Measurements from ENCODE around the gene RAD52.

Gene RAD52

DNA sequence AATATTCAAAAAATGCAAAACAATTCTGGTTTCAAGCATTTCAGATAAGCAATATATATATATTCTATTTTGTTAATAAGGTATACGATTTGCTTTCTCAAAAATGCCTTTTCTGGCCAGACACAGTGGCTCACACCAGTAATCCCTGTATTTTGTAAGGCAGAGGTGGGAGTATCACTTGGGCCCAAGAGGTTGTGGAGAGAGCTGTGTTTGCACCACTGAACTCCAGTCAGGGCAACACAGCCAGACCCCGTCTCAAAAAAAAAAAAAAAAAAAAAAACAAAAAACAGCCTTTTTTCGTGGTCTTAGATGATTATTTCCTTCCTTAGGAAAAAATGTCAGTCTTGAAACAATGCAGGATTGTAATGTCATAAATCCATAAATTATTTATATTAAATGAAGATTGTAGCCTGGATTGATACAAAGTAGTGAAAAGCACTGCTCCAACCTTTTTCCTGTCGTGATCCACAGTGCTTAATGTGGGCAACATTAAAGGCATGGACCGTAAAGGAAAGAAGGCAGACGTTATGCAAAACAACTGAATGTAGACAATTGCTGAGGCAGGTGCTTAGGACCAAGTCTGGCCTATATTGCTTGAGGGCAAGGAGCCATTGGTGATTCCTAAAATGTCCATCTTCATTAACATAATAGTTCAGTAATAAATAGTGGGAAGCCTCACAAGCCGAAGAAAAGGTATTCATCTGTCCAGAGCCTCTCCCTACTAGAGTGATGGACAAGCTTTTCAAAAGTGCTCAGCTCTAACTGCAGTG is 36.8 kb downstream of the RAD52 start:
- no peak for DNase-seq

- DNase-seq: peak; percentile 49
These were observed 38.2 kb downstream of the RAD52 start for GRCh38 chr12:911191-911826.

DNA sequence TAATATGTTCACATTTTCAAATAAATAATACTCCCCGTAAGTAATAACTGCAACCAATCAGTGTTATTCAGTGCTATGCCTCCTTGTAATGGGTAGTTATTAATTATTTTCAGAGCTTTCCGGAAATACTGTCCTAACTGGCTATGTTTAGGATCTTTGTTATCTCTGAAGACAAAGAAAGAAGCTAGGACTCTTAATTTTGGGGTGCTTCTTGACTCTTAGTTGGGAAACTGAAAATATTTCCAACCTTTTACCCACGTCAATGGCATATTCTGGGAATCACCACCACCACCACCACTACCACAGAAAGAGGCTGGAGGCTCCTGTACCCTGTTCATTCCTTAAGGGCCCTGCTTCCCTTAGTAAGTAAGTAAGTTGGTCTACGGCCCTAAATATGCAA is 39.1 kb downstream of the RAD52 start:
- no peak for DNase-seq

DNA sequence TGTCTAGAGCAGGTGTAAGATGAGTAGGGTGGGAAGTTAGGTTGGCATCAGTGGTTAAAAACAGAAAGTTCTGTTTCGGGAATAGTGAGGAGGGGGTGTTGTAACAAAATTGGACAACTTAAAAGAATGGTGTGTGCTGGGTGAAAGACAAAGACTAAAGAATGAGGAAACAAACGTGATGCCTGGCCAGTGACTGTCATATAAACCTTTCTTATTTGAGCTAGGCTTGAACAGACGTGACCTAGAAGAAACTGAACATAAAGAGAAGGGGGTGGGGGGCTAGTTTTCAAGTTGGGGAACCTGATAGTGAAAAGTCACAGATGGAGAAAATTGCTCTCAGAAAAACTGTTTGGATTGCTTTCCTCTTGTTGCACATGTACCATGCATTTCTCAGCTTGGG is 39.6 kb downstream of the RAD52 start:
- DNase-seq: no peak

DNA sequence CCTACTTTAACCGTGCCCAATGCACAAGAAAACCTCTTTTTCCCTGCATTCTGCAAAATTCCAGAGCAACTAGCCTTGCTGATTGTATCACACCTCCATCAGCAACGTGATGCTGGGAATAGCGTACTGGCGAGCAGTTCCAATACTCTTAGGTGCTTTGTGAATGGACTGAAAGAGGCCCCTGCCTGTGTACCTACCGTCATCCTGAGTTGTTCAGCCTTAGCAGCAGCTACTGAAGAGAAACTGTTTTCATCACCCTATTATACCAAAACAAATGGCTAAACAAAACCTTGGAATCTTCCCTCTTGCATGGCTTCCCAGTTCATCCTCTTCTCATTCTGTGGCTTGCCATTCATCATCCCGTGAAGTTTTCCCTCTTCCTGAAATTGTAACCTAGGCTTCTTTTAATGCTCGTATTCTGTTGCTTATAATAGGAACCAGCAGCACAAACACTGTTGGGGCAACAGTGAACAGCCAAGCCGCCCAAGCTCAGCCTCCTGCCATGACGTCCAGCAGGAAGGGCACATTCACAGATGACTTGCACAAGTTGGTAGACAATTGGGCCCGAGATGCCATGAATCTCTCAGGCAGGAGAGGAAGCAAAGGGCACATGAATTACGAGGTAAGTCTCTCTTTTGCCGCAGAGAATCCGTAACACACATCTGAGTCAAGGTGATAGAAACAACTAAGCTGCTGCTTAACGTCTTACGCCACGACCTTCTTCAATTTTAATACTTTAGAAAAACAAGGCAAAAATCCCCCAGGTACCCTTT is 41.9 kb downstream of the RAD52 start:
- DNase-seq: no peak

GRCh38 chr12:906062-906585 is 43.4 kb downstream of the RAD52 start:
- DNase-seq: no peak

DNA sequence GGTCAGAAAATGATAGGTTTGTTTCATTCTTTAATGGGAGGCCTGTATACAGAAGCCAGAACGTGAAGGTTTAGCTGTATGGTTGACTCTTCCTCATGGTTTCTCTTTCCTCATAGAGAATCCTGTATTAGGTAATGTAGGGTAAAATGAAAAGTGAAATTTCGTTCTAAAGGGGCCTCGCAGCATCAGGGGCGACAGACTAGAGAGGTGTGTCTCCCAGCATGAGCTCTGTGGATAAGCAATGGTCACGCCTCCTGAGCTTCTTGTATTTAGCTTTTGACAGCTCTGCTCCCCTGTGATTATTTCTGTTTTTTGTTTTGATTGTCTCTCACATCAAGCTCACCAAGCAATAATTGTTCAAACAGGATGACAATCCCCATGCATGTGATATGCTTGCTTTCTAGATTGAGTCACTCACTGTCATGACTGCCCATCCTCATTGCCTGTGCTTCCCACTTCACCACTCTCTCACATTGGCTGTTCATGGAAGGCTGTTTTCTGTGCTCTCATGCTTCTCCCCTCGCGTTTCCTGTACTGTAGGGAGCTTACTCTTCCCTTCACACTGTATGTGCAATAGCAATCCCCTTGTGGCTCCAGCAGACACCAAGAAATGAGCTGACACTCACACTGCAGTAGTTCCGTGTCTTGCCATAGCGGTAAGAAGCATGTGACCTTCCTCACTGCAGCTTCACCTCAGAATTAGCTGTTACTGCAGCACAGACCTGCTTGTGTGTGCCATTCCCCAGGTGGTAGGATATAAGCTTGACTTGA is 44.0 kb downstream of the RAD52 start:
- peak; percentile 72 for DNase-seq

DNA sequence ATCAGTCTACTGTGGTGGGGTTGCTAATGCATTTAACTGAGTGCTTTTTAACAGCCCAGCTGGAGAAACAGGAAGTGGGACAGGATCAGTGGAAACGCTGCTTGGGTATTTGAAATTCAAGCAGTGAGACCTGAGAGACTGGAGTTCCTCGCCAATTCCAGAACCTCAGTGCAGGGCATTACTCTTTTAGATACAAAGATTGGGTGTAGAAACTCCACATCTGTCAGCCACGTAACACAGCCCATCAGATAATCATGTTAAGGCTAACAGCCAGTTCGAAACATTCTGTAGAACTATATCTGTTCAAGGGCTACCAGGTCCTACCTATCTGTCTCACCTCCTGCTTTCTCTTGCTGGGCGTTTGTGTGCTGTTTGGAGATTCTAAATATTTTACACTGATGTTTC is 45.5 kb downstream of the RAD52 start:
- peak; percentile 44 for DNase-seq

DNA sequence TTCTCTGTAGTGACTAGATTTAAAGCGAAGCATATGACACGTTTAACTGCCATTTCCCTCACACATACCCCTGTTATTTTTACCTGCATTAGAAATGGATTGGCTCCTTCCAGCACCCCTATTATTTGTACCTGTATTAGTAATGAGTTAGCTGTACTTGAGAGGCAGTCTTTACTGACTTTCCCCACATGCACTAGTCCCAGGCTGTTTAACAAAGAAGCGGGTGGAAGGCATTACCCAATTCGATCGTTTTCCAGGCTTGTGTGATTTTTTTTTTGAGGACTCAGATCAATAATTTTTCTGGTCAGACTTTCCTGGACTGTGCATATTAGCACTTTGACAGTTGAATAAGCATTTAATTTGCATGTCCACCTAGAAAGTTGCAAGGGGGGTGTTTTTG is 46.4 kb downstream of the RAD52 start:
- DNase-seq: no peak

- no peak for DNase-seq
These were observed 46.9 kb downstream of the RAD52 start for GRCh38 chr12:902581-902980.

GRCh38 chr12:897386-897785 is 52.1 kb downstream of the RAD52 start:
- no peak for DNase-seq

DNA sequence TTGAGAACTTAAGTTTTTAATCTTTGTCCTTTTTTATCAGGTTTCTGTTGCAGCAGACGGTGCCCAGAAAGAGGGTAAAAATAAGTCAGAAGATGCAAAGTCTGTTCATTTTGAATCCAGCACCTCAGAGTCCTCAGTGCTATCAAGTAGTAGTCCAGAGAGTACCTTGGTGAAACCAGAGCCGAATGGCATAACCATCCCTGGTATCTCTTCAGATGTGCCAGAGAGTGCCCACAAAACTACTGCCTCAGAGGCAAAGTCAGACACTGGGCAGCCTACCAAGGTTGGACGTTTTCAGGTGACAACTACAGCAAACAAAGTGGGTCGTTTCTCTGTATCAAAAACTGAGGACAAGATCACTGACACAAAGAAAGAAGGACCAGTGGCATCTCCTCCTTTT is 53.5 kb downstream of the RAD52 start:
- DNase-seq: no peak

GRCh38 chr12:894226-894625 is 55.3 kb downstream of the RAD52 start:
- DNase-seq: no peak

GRCh38 chr12:886206-886605 is 63.3 kb downstream of the RAD52 start:
- DNase-seq: no peak

DNA sequence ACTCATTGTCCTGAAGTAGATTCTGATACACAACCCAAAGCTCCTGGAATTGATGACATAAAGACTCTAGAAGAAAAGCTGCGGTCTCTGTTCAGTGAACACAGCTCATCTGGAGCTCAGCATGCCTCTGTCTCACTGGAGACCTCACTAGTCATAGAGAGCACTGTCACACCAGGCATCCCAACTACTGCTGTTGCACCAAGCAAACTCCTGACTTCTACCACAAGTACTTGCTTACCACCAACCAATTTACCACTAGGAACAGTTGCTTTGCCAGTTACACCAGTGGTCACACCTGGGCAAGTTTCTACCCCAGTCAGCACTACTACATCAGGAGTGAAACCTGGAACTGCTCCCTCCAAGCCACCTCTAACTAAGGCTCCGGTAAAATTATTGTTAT is 63.8 kb downstream of the RAD52 start:
- DNase-seq: no peak

DNA sequence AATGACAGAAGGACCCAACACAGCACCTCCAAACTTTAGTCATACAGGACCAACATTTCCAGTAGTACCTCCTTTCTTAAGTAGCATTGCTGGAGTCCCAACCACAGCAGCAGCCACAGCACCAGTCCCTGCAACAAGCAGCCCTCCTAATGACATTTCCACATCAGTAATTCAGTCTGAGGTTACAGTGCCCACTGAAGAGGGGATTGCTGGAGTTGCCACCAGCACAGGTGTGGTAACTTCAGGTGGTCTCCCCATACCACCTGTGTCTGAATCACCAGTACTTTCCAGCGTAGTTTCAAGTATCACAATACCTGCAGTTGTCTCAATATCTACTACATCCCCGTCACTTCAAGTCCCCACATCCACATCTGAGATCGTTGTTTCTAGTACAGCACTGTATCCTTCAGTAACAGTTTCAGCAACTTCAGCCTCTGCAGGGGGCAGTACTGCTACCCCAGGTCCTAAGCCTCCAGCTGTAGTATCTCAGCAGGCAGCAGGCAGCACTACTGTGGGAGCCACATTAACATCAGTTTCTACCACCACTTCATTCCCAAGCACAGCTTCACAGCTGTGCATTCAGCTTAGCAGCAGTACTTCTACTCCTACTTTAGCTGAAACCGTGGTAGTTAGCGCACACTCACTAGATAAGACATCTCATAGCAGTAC is 64.6 kb downstream of the RAD52 start:
- no peak for DNase-seq

GRCh38 chr12:880656-881055 is 68.8 kb downstream of the RAD52 start:
- no peak for DNase-seq

DNA sequence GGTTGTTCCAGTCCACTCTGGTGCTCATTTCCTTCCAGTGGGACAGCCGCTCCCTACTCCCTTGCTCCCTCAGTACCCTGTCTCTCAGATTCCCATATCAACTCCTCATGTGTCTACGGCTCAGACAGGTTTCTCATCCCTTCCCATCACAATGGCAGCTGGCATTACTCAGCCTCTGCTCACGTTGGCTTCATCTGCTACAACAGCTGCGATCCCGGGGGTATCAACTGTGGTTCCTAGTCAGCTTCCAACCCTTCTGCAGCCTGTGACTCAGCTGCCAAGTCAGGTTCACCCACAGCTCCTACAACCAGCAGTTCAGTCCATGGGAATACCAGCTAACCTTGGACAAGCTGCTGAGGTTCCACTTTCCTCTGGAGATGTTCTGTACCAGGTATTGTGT is 69.9 kb downstream of the RAD52 start:
- no peak for DNase-seq

- DNase-seq: no peak
These were observed 75.5 kb downstream of the RAD52 start for GRCh38 chr12:873954-874353.

DNA sequence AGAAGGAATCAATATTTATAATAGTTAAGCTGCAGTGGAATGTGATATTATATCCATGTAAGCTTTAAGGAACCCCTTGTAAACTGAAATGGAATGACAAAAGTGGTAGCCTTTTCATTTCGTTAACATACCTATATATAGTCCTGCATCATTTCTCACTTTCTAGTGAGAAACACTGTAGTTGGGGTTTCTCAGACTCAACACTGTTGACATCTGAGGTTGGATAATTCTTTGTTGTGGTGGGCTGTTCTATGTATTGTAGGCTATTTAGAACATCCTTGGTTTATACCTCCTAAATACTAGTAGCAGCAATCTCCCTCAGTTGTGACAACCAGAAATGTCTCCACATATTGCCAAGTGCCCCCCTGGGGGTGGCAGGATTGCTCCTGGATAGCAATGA is 79.1 kb downstream of the RAD52 start:
- no peak for DNase-seq

DNA sequence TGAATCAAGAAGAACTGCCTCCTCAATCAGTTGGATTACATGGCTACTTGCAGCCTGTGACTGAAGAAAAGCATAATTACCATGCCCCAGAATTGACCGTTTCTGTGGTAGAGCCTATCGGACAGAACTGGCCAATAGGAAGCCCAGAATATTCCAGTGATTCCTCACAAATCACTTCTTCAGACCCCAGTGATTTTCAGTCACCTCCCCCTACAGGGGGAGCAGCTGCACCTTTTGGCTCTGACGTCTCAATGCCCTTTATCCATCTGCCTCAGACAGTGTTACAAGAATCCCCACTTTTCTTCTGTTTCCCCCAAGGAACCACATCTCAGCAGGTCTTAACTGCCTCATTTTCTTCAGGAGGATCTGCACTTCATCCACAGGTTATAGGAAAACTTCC is 80.8 kb downstream of the RAD52 start:
- no peak for DNase-seq

DNA sequence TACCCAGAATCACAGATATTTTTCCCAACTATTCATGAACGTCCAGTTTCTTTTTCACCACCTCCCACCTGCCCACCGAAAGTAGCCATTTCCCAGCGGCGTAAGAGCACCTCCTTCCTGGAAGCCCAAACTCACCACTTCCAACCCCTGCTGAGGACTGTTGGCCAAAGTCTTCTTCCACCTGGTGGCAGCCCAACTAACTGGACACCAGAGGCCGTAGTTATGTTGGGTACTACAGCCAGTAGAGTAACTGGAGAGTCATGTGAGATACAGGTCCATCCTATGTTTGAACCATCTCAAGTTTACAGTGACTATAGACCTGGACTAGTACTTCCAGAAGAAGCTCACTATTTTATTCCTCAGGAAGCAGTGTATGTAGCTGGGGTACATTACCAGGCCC is 81.6 kb downstream of the RAD52 start:
- DNase-seq: no peak

All from inflammatory macrophage treated with lipopolysaccharide for 4 hours (primary cell).